Peyer's patch (tissue), 4 donors: ENCODE measurements around the gene PPP1R26.

Source experiments
- CTCF ChIP-seq, 6 experiments: fragments of 450-650 bp in 4 of 6; fragments of 200-600 bp in 2 of 6; sonication (generic) in 1 of 6; IDR thresholded peaks; one replicate each; pipeline ENCODE4 v1.5.1; 2017 to 2019; ENCODE audit warnings: antibody characterized with exemption in 6 of 6, mild to moderate bottlenecking in 3 of 6, moderate library complexity in 1 of 6
- POLR2A ChIP-seq, 2 donors: fragments of 450-650 bp; IDR thresholded peaks; one replicate each; pipeline ENCODE4 v1.5.1; 2017; ENCODE audit warnings: antibody characterized with exemption in 2 of 2, mild to moderate bottlenecking in 2 of 2, moderate library complexity in 2 of 2

- TF ChIP-seq CTCF (IDR thresholded peaks at IDR 0.05) (no peak), POLR2A (IDR thresholded peaks at IDR 0.05) (no peak)
These were observed 42.3 kb upstream of the PPP1R26 start for GRCh38 chr9:135437259-135437658.
